NCI-H1048 (cell line): ENCODE data around the gene FAM89A.
A peak's percentile ranks its signal among the peaks of the same experiment; 100 is the strongest.
"Not testable (repeated sequence)": the region's sequence is repeated elsewhere in the genome, so short reads cannot be mapped to it uniquely, and the experiment has no call there.

Source experiments
- DNase-seq: peaks from one replicate; lab custom pipeline; 2025; lab: John Stamatoyannopoulos, UW

Gene FAM89A

GRCh38 chr1:231055271-231055670 is 15.2 kb upstream of the FAM89A start:
- DNase-seq: no peak

GRCh38 chr1:231053493-231054162 is 13.6 kb upstream of the FAM89A start:
- DNase-seq: peak; percentile 57

DNA sequence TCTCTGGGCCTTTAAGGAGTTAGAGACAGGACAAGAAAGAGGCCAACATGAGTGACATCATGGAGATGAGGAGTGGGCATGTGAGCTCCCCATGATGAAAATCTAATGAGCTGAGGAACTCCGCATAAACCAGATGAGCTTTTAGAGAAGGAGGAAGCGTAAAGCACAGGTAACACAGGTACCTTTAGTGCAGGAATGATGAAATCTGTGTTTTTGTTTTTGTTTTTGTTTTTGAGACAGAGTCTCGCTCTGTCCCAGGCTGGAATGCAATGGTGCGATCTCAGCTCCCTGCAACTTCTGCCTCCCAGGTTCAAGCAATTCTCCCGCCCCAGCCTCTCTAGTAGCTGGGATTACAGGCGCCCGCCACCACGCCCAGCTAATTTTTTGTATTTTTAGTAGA is 12.7 kb upstream of the FAM89A start:
- no peak for DNase-seq

DNA sequence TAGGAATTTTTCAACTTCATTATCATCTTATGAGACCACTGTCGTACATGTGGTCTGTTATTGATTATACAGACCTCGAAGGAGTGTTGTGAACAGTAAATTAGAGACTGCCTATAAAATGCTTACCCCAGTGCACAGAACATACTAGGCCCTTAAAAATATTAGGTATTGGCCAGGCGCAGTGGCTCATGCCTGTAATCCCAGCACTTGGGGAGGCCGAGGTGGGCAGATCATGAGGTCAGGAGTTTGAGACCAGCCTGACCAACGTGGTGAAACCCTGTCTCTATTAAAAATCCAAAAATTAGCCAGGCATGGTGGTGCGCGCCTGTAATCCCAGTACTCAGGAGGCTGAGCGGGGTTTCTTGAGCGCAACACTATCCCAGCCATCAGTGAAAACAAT is 10.9 kb upstream of the FAM89A start:
- not testable (repeated sequence) for DNase-seq

DNA sequence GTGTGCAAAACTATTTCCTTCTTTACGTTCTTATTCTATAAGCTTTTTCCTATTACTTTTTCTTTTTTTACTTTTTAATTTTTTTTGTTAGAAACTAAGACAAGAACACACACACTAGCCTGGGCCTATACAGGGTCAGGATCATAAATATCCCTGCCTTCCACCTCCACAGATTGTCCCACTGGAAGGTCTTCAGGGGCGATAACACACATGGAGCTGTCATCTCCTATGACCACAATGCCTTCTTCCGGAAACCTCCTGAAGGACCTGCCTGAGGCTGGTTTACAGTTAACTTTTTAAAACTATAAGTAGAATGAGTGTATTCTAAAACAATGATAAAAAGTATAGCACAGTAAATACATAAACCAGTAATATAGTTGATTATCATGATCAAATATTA is 10.3 kb upstream of the FAM89A start:
- no peak for DNase-seq

GRCh38 chr1:231049121-231049979 is 9.3 kb upstream of the FAM89A start:
- DNase-seq: no peak

DNA sequence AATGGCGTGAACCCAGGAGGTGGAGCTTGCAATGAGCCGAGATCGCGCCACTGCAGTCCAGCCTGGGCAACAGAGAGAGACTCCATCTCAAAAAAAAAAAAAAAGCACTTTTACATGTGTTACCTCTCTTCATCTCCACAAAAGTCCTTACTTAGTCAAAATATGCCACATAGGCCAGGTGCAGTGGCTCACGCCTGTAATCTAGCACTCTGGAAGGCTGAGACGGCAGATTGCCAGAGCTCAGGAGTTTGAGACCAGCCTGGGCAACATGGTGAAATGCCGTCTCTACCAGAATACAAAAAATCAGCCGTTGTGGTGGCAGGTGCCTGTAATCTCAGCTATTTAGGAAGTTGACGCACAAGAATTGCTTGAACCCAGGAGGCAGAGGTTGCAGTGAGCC is 8.4 kb upstream of the FAM89A start:
- not testable (repeated sequence) for DNase-seq

DNA sequence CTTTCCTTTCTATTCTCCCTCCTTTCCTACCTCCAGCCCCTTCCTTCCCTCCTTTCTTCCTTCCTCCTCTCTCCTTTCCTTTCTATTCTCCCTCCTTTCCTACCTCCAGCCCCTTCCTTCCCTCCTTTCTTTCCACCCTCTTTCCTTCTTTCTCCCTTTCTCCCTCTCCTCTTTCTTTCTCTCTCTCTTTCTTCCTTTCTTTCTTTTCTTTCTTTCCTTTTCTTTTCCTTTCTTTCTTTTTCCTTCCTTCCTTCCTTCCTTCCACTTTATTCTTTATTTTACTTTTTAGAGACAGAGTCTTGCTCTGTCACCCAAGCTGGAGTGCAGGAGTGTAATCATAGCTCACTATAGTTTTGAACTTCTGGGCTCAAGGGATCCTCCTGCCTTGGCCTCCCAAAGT is 7.5 kb upstream of the FAM89A start:
- DNase-seq: not testable (repeated sequence)

GRCh38 chr1:231046730-231047395 is 6.8 kb upstream of the FAM89A start:
- DNase-seq: no peak

DNA sequence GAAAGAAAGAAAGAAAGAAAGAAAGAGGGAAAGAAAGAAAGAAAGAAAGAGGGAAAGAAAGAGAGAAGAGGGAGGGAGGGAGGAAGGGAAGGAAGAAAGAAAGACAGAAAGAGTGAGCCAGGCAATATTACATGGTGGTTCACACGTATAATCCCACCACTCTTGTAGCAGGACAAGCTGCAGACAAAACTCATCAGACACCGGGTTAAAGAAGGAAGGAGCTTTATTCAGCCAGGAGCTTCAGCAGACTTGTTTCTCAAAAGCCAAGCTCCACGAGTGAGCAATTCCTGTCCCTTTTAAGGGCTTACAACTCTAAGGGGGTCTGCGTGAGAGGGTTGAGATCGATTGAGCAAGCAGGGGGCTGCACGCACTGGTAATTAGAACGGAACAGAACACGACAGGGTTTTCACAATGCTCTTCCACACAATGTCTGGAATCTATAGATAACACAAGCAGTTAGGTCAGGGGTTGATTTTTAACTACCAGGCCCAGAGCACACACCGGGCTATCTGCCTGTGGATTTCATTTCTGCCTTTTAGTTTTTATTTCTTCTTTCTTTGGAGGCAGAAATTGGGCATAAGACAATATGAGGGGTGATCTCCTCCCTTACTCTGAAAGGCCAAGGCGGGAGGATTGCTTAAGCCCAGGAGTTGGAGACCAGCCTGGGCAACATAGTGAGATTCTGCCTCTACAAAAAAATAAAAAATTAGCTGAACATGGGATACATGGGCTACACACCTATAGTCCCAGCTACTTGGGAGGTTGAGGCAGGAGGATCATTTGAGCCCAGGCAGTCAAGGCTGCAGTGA is 6.1 kb upstream of the FAM89A start:
- DNase-seq: not testable (repeated sequence)

GRCh38 chr1:231045286-231045685 is 5.2 kb upstream of the FAM89A start:
- DNase-seq: no peak

- DNase-seq: no peak
These were observed 4.5 kb upstream of the FAM89A start for GRCh38 chr1:231044588-231044987.

DNA sequence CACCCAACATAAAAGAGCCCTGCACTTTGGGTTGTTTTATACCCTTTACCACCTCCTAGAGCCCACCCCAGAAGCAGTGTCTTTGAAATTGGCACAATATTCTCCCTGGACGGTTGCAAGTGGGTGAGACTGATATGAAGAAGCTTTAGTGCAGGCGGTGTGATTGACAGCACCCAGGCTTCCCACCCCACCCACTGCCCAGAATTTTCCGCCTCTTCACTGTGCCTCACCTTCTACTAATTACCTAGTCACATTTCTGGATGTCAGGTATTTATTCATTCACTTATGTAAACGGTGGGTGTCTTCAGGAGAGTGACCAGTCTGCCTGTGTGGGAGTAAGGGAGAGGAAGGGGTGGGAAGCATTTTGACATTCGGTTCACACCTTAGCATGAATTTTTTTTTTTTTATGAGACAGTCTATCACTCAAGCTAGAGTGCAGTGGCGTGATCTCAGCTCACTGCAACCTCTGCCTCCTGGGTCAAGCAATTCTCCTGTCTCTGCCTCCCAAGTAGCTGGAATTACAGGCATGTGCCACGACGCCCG is 1.7 kb upstream of the FAM89A start:
- no peak for DNase-seq

- DNase-seq: no peak
These were observed 1.0 kb upstream of the FAM89A start for GRCh38 chr1:231040800-231041718.

DNA sequence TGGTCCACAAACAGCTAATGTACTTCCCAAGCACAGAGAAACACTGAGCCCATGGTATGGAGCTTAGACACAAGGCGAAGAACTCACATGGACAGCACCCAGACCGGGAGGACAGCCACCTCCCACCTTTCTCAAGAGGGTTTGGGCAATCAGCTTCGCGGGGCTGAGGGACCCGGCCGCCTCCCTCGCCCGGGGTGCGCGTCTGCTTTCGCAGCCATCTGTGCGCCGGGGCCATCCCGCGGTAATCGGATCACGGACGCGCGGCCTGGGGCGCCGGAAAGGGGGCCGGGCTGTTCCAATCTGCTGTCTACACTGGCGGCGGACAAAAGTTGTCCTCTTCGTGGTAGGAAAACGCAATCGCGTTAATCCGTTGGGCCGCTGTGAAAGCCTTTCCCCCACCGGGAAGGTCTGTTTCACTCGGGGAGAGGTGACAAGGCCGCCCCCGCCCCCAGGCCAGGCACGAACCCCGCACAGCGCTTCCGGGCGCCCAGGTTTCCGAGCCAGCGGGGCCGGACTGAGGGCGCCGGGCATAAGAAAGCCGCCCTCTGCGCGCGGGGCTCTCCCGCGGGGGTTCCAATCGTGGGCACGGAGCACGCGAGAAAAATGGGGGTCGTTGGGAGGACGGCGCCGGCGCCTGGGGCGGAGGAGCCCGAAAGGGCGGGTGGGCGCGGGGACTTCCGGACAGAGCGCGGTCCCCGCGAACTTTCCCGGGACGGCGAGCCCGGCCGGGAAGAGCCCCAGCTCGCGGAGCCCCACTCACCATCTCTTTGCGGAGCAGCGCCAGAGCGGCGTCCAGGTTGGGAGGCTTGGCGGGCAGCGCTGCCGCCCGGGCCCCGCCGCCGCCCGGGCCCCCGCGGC is 664 bp downstream of the FAM89A start:
- no peak for DNase-seq

- no peak for DNase-seq
These were observed 2.2 kb downstream of the FAM89A start for GRCh38 chr1:231037585-231038517.

GRCh38 chr1:231036416-231036815 is 3.6 kb downstream of the FAM89A start:
- no peak for DNase-seq

GRCh38 chr1:231035799-231036198 is 4.3 kb downstream of the FAM89A start:
- no peak for DNase-seq

GRCh38 chr1:231032963-231033362 is 7.1 kb downstream of the FAM89A start:
- DNase-seq: no peak
